KMS-11 (cell line): ENCODE data around the gene GET4.

Experiments
- H2AFZ ChIP-seq: fragments of 200-600 bp; sonication (generic); 2 replicates; pipeline ENCODE4 v1.6.1; 2016; ENCODE audit warnings: antibody characterized with exemption, mixed run types, low read depth
- H3K27ac ChIP-seq: fragments of 200-600 bp; sonication (generic); 2 replicates; pipeline ENCODE4 v1.6.1; 2016; ENCODE audit warnings: mild to moderate bottlenecking, mixed run types
- H3K27me3 ChIP-seq: fragments of 200-600 bp; sonication (generic); 2 replicates; pipeline ENCODE4 v1.6.1; 2017; ENCODE audit warnings: mild to moderate bottlenecking, low read depth, mixed run types, moderate library complexity; ENCODE audit not compliant: insufficient read depth
- H3K36me3 ChIP-seq: fragments of 200-600 bp; sonication (generic); 2 replicates; pipeline ENCODE4 v1.6.1; 2017; ENCODE audit warnings: mild to moderate bottlenecking, mixed run types; ENCODE audit not compliant: insufficient read depth
- H3K4me1 ChIP-seq: fragments of 200-600 bp; sonication (generic); 2 replicates; pipeline ENCODE4 v1.6.1; 2016; ENCODE audit warnings: mild to moderate bottlenecking, low read depth, mixed run types; ENCODE audit not compliant: poor library complexity, severe bottlenecking
- H3K4me2 ChIP-seq: fragments of 200-600 bp; sonication (generic); 2 replicates; pipeline ENCODE4 v1.7.0; 2016; ENCODE audit warnings: mild to moderate bottlenecking, mixed run types
- H3K4me3 ChIP-seq: fragments of 200-600 bp; sonication (generic); IDR thresholded peaks from 2 replicates; pipeline ENCODE4 v1.6.1; 2017; ENCODE audit warnings: low read depth, low read length, mixed read lengths; ENCODE audit not compliant: insufficient read depth
- H3K79me2 ChIP-seq: fragments of 200-600 bp; sonication (generic); 2 replicates; pipeline ENCODE4 v1.6.1; 2016; ENCODE audit warnings: low read depth, mixed run types; ENCODE audit not compliant: insufficient read depth
- H3K9ac ChIP-seq: fragments of 200-600 bp; sonication (generic); 2 replicates; pipeline ENCODE4 v1.6.1; 2016; ENCODE audit warnings: mild to moderate bottlenecking, mixed run types
- H4K20me1 ChIP-seq: fragments of 200-600 bp; sonication (generic); 2 replicates; pipeline ENCODE4 v1.6.1; 2016; ENCODE audit warnings: mild to moderate bottlenecking, mixed run types; ENCODE audit not compliant: insufficient read depth
- CTCF ChIP-seq: fragments of 200-600 bp; sonication (generic); conservative IDR thresholded peaks from 2 replicates; pipeline ENCODE4 v1.6.1; 2017; ENCODE audit warnings: low read depth, mild to moderate bottlenecking, antibody characterized with exemption, low read length, moderate library complexity, mixed read lengths

GET4 gene

GRCh38 chr7:874031-874749, 2.2 kb upstream of the GET4 start:
- Histone ChIP-seq H2AFZ (no peak overlapping the region), H3K27me3 (no peaks in the 10 kb centered on the region), H3K36me3 (peaks cover 5% of the 10 kb centered on the region; the same call in 1 of the 2 replicates), H3K4me3 (no peak overlapping the region), H3K9ac (no peak overlapping the region), H3K27ac (no peak overlapping the region), H3K79me2 (peaks cover 14% of the 10 kb centered on the region), H3K4me2 (no peak overlapping the region), H4K20me1 (no peaks in the 10 kb centered on the region), H3K4me1 (peaks cover 9% of the 10 kb centered on the region)
- TF ChIP-seq CTCF = no peak

- Histone ChIP-seq H4K20me1 (no peaks in the 10 kb centered on the region), H3K4me2 (no peak overlapping the region), H3K9ac (no peak overlapping the region), H3K27ac (no peak overlapping the region), H3K4me3 (no peak overlapping the region), H3K27me3 (no peaks in the 10 kb centered on the region), H3K36me3 (no peaks in the 10 kb centered on the region), H2AFZ (no peak overlapping the region), H3K4me1 (peaks cover 9% of the 10 kb centered on the region), H3K79me2 (peaks cover 23% of the 10 kb centered on the region)
- no peak for TF ChIP-seq CTCF
Measured at GRCh38 chr7:875051-875450, 1.3 kb upstream of the GET4 start.

GRCh38 chr7:875476-876076, 778 bp upstream of the GET4 start:
- Histone ChIP-seq H2AFZ (peak overlapping the region; percentile 64), H3K27ac (peak overlapping the region; percentile 56; the same call in 1 of the 2 replicates), H3K9ac (peak overlapping the region; percentile 37; the same call in 1 of the 2 replicates), H3K4me3 (no peak overlapping the region), H3K4me2 (peak overlapping the region; percentile 41; the same call in 1 of the 2 replicates), H3K36me3 (no peaks in the 10 kb centered on the region), H4K20me1 (no peaks in the 10 kb centered on the region), H3K79me2 (peaks cover 28% of the 10 kb centered on the region), H3K27me3 (no peaks in the 10 kb centered on the region), H3K4me1 (peaks cover 9% of the 10 kb centered on the region)
- no peak for TF ChIP-seq CTCF

- Histone ChIP-seq H3K4me1 (peaks cover 9% of the 10 kb centered on the region), H3K27ac (peak overlapping the region; percentile 22; the same call in 1 of the 2 replicates), H3K4me2 (no peak overlapping the region), H3K79me2 (peaks cover 41% of the 10 kb centered on the region), H2AFZ (no peak overlapping the region), H3K9ac (peak overlapping the region; percentile 37; the same call in 1 of the 2 replicates), H3K36me3 (no peaks in the 10 kb centered on the region), H4K20me1 (no peaks in the 10 kb centered on the region), H3K27me3 (no peaks in the 10 kb centered on the region), H3K4me3 (no peak overlapping the region)
- TF ChIP-seq CTCF = no peak
Measured at GRCh38 chr7:876972-877311, 588 bp downstream of the GET4 start.
